Endothelial cell of umbilical vein (primary cell): Measurements from ENCODE around the gene CGAS.
"Not testable (repeated sequence)": the region's sequence is repeated elsewhere in the genome, so short reads cannot be mapped to it uniquely, and the experiment has no call there.

Experiments used
- EZH2 ChIP-seq: IDR thresholded peaks from 2 replicates; pipeline ENCODE4 v1.6.1; 2012; ENCODE audit warnings: borderline replicate concordance, low read depth, mild to moderate bottlenecking, moderate library complexity, low read length, inconsistent platforms; ENCODE audit not compliant: severe bottlenecking
- FOS ChIP-seq: IDR thresholded peaks from 2 replicates; pipeline ENCODE4 v1.6.1; 2011; ENCODE audit warnings: mild to moderate bottlenecking, low read length, moderate library complexity, borderline replicate concordance; ENCODE audit not compliant: insufficient read depth
- JUN ChIP-seq: IDR thresholded peaks from 2 replicates; pipeline ENCODE4 v1.6.1; 2011; ENCODE audit warnings: borderline replicate concordance, low read depth; ENCODE audit not compliant: insufficient read length, insufficient read depth
- MYC ChIP-seq: IDR thresholded peaks from one replicate; pipeline ENCODE4 v1.6.1; 2011; ENCODE audit warnings: mild to moderate bottlenecking, low read depth, low read length
- POLR2A ChIP-seq: IDR thresholded peaks from 2 replicates; pipeline ENCODE4 v1.6.1; 2012; ENCODE audit warnings: low read depth, mild to moderate bottlenecking, control low read depth, low read length
- POLR2AphosphoS5 ChIP-seq: IDR thresholded peaks from 2 replicates; pipeline ENCODE4 v1.6.1; 2012; ENCODE audit warnings: low read depth, mild to moderate bottlenecking, control low read depth, low read length, moderate library complexity; ENCODE audit not compliant: insufficient read depth
- TF ChIP-seq, protein P1 (sequence below), 2 donors: IDR thresholded peaks; 1 replicate in 1 of 2; 2 replicates in 1 of 2; pipeline ENCODE4 v1.5.1; 2011; ENCODE audit warnings: low read length in 2 of 2, mild to moderate bottlenecking in 2 of 2, moderate library complexity in 2 of 2, control low read depth in 1 of 2, inconsistent platforms in 1 of 2, low read depth in 1 of 2; ENCODE audit not compliant: insufficient read depth in 1 of 2; ENCODE audit errors: extremely low read depth in 1 of 2
- TF ChIP-seq, protein P2 (sequence below): IDR thresholded peaks from 2 replicates; pipeline ENCODE4 v1.6.1; 2011; ENCODE audit not compliant: insufficient read depth, insufficient read length

DNA sequence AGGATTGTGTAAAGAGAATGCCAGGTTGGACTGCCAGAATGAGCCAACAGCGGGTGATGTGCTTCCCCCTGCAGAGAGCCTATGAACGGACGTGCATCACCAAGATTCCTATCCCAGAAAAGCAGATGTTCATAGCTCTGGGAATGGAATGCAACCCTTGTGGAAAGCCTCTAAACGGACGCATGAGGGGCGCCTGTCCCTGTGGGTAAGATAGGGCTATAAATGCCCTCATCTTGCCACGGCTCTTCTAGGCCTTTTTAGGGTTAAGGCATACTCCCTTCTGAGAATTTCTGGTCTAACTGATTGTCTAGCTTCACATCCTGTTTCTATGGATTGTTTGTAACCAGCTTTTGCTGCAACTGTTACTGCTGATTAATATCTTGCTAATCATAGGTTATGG lies 7.4 kb upstream of the CGAS start:
- TF ChIP-seq, protein P1, sequence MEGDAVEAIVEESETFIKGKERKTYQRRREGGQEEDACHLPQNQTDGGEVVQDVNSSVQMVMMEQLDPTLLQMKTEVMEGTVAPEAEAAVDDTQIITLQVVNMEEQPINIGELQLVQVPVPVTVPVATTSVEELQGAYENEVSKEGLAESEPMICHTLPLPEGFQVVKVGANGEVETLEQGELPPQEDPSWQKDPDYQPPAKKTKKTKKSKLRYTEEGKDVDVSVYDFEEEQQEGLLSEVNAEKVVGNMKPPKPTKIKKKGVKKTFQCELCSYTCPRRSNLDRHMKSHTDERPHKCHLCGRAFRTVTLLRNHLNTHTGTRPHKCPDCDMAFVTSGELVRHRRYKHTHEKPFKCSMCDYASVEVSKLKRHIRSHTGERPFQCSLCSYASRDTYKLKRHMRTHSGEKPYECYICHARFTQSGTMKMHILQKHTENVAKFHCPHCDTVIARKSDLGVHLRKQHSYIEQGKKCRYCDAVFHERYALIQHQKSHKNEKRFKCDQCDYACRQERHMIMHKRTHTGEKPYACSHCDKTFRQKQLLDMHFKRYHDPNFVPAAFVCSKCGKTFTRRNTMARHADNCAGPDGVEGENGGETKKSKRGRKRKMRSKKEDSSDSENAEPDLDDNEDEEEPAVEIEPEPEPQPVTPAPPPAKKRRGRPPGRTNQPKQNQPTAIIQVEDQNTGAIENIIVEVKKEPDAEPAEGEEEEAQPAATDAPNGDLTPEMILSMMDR (IDR thresholded peaks at IDR 0.05; ENCODE audit: extremely low read depth in 1 of 2, insufficient read depth in 1 of 2, low read depth in 1 of 2, low read length in 2 of 2) = not testable (repeated sequence)
- not testable (repeated sequence) for TF ChIP-seq FOS, POLR2A, EZH2, JUN, POLR2AphosphoS5, MYC
- TF ChIP-seq, protein P2, sequence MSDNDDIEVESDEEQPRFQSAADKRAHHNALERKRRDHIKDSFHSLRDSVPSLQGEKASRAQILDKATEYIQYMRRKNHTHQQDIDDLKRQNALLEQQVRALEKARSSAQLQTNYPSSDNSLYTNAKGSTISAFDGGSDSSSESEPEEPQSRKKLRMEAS = not testable (repeated sequence)
